ENCODE measurements around the gene FAM20A.

- no peak for TF ChIP-seq POLR2A (IDR thresholded peaks at IDR 0.05)
- no peak for TF ChIP-seq CTCF (IDR thresholded peaks at IDR 0.05 in 4 of 5, conservative IDR thresholded peaks at IDR 0.05 in 1 of 5)
Observed at GRCh38 chr17:68580236-68580770, 20.9 kb downstream of the FAM20A start.

All from gastrocnemius medialis (tissue), 4 donors.